Measurements from ENCODE around the gene MAP1LC3B2. TPM values are rescaled to one million over a fixed set of nuclear protein-coding genes. Genes with fewer than 3 reads are reported as not detected.

The MAP1LC3B2 gene
- total RNA-seq, 4 donors from 2014 or later = 1.1 to 2.5 TPM; not detected in 2

GRCh38 chr12:116556356-116556952 is 2.7 kb upstream of the MAP1LC3B2 start:
- Histone ChIP-seq H3K36me3 (no peaks in the 10 kb centered on the region), H3K4me3 (no peak overlapping the region), H3K27me3 (no peaks in the 10 kb centered on the region), H3K27ac (no peak overlapping the region), H3K4me1 (peaks cover 0 to 19% (median 14%) of the 10 kb centered on the region in 4 donors), H3K9me3 (no peaks in the 10 kb centered on the region)
- WGBS, 2 donors (ENCODE audit: low coverage in 1 of 2) = 95% methylated on average over 6 of the region's 6 CpGs; no CpG with 5 or more reads in 1 of the 2 donors
- intact Hi-C loops (cut with DNase I; ENCODE audit: low total_unique reads) = no loop called here
- DNase-seq = no peak
- TF ChIP-seq POLR2AphosphoS5 (IDR thresholded peaks at IDR 0.05) = no peak
- TF ChIP-seq EP300 (IDR thresholded peaks at IDR 0.05; ENCODE audit: low read depth) = no peak
- in situ Hi-C loops (cut with MboI; ENCODE audit: low pct_ligation_motif_present in 1 of 4, low pct_unique_long_range_greater_than_20kb in 1 of 4, low sequenced_read_pairs in 3 of 4) = no loop called here

GRCh38 chr12:116556964-116557698 is 2.0 kb upstream of the MAP1LC3B2 start:
- 92 to 93% methylated on average over 2 to 4 of the region's 4 CpGs for WGBS, 2 donors (ENCODE audit: low coverage in 1 of 2)

GRCh38 chr12:116558280-116559161 is 660 bp upstream of the MAP1LC3B2 start:
- H3K9me3 ChIP-seq = peaks cover 7 to 8% of the 10 kb centered on the region in 2 donors
- intact Hi-C loops (cut with DNase I; ENCODE audit: low total_unique reads) (no loop called here), in situ Hi-C loops (cut with MboI; ENCODE audit: low pct_ligation_motif_present in 1 of 4, low pct_unique_long_range_greater_than_20kb in 1 of 4, low sequenced_read_pairs in 3 of 4) (no loop called here)
- H3K27ac ChIP-seq = peak overlapping the region; percentile 71 to 86 (median 76)
- 79 to 100% methylated on average over 7 to 21 of the region's 21 CpGs for WGBS, 2 donors (ENCODE audit: low coverage in 1 of 2)
- no peaks in the 10 kb centered on the region for H3K27me3 ChIP-seq
- H3K4me1 ChIP-seq = peaks cover 0 to 19% (median 14%) of the 10 kb centered on the region in 4 donors
- no peak for TF ChIP-seq EP300 (IDR thresholded peaks at IDR 0.05; ENCODE audit: low read depth)
- no peak for TF ChIP-seq CTCF (IDR thresholded peaks at IDR 0.05)
- TF ChIP-seq POLR2A (IDR thresholded peaks at IDR 0.05) = no peak
- TF ChIP-seq POLR2AphosphoS5 (IDR thresholded peaks at IDR 0.05) = no peak
- no peaks in the 10 kb centered on the region for H3K36me3 ChIP-seq
- no peak for DNase-seq
- H3K4me3 ChIP-seq = peak overlapping the region in 1 of 4 donors; percentile 18

More at GRCh38 chr12:116556964-116557698, 2.0 kb upstream of the MAP1LC3B2 start:
- no peak for DNase-seq
- no peak overlapping the region for H3K4me3 ChIP-seq
- no peaks in the 10 kb centered on the region for H3K27me3 ChIP-seq
- H3K27ac ChIP-seq = no peak overlapping the region
- no peak for TF ChIP-seq POLR2AphosphoS5 (IDR thresholded peaks at IDR 0.05)
- TF ChIP-seq CTCF (IDR thresholded peaks at IDR 0.05) = no peak
- no peak for TF ChIP-seq POLR2A (IDR thresholded peaks at IDR 0.05)
- no peak for TF ChIP-seq EP300 (IDR thresholded peaks at IDR 0.05; ENCODE audit: low read depth)
- H3K9me3 ChIP-seq = no peaks in the 10 kb centered on the region
- H3K4me1 ChIP-seq = peaks cover 0 to 19% (median 14%) of the 10 kb centered on the region in 4 donors
- intact Hi-C loops (cut with DNase I; ENCODE audit: low total_unique reads) = no loop called here
- in situ Hi-C loops (cut with MboI; ENCODE audit: low pct_ligation_motif_present in 1 of 4, low pct_unique_long_range_greater_than_20kb in 1 of 4, low sequenced_read_pairs in 3 of 4) = no loop called here
- H3K36me3 ChIP-seq = no peaks in the 10 kb centered on the region

GRCh38 chr12:116561181-116561821 is 2.1 kb downstream of the MAP1LC3B2 start:
- TF ChIP-seq CTCF (IDR thresholded peaks at IDR 0.05) = no peak
- no peak for TF ChIP-seq POLR2A (IDR thresholded peaks at IDR 0.05)
- no peak for TF ChIP-seq EP300 (IDR thresholded peaks at IDR 0.05; ENCODE audit: low read depth)
- TF ChIP-seq POLR2AphosphoS5 (IDR thresholded peaks at IDR 0.05) = no peak
- no peak overlapping the region for H3K4me3 ChIP-seq
- H3K4me1 ChIP-seq = peaks cover 0 to 19% (median 14%) of the 10 kb centered on the region in 4 donors
- H3K36me3 ChIP-seq = no peaks in the 10 kb centered on the region
- peaks cover 11 to 12% of the 10 kb centered on the region in 2 donors for H3K9me3 ChIP-seq
- no peak for DNase-seq
- intact Hi-C loops (cut with DNase I; ENCODE audit: low total_unique reads) (no loop called here), in situ Hi-C loops (cut with MboI; ENCODE audit: low pct_ligation_motif_present in 1 of 4, low pct_unique_long_range_greater_than_20kb in 1 of 4, low sequenced_read_pairs in 3 of 4) (no loop called here)
- H3K27me3 ChIP-seq = no peaks in the 10 kb centered on the region
- 81 to 84% methylated on average over 5 to 6 of the region's 6 CpGs for WGBS, 2 donors (ENCODE audit: low coverage in 1 of 2)
- no peak overlapping the region for H3K27ac ChIP-seq
